ENCODE results near the gene PRKD3.

DNA sequence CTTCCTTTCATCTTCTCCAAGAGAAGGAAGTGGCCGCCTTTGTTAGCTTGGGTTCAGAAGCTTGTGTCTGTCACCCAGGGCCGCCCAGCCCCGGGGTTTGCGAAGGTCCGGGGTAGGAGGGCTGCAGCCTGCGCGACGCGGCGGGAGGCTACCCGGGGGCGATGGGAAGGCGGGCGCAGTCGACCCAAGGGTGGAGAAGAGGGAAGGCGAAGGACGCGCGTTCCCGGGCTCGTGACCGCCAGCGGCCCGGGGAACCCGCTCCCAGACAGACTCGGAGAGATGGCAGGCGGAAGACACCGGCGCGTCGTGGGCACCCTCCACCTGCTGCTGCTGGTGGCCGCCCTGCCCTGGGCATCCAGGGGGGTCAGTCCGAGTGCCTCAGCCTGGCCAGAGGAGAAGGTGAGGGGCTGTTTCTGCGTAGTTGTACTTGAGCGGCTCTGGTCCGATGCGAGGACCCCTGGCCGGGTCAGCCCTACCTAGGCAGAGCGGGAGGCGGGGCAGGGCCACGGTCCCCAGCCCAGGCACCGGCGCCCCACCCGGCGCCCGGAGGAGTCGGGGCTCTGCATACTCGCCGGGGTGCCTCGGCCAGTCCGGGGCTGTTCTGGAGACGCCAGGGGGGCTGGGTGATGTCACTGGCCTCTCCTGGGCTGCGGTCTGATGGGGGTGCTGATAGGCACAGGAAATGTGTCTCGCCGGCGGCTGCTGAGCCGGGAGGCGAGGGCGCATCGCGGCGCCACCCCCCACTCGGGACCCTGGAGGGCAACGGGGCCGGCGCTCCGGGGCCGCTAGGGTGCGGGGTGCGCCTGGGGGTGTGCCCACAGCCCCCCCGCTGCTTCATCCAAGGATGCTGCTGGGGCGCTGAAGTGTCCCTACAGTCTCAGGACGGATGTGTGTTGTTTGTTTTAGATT, 20.1 kb upstream of the PRKD3 start, which contains the start of gene QPCT:
- no peak for TF ChIP-seq CTCF (IDR thresholded peaks at IDR 0.05; ENCODE audit: borderline replicate concordance, extremely low read depth, low read length, poor library complexity, severe bottlenecking)
- TF ChIP-seq EZH2 (IDR thresholded peaks at IDR 0.05; ENCODE audit: borderline replicate concordance, low read depth, low read length, severe bottlenecking) = peak; percentile 78

Measured in DND-41 (cell line).